Fibroblast of gingiva (primary cell): ENCODE measurements around the gene CAMTA1.

Experiments
- DNase-seq: peaks from one replicate; pipeline ENCODE4 v3.0.0-alpha.2; 2011; ENCODE audit warnings: low read depth

CAMTA1 gene

DNA sequence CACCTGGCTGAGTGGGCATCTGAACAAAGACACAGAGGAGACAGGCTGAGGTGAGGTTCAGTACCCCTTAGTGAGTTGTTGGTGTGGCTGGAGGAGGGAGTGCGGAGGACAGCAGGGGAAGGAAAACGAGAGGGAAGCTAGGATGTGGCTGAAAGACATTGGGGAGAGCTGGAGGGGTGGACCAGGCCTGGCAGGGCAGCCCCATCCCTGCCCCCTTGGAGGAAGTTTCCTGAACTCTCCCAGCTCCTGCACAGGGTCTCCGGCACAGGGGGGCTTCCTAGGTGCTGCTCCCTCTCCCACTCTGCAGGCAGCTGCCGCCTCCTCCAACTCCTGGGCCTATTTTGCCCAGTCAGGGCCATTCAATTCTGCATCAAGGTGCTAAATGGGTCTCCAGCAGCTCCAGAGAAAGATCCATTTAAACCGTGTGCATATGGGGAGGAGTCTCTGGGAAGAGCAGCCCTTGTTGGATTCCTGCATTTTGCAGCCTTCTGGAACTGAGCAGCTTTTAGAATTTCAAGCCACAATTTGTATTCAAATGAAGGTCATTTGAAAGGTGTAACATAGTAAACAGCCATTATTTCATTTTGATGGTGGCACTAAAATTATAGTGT is 193.9 kb downstream of the CAMTA1 start:
- DNase-seq, result no peak

GRCh38 chr1:6981595-6981994 is 196.3 kb downstream of the CAMTA1 start:
- no peak for DNase-seq

- DNase-seq, result no peak
Measured at GRCh38 chr1:6982443-6982842, 197.2 kb downstream of the CAMTA1 start.

GRCh38 chr1:6982860-6983259 is 197.6 kb downstream of the CAMTA1 start:
- DNase-seq, result no peak

- DNase-seq, result no peak
Measured at GRCh38 chr1:6984536-6984935, 199.3 kb downstream of the CAMTA1 start.

DNA sequence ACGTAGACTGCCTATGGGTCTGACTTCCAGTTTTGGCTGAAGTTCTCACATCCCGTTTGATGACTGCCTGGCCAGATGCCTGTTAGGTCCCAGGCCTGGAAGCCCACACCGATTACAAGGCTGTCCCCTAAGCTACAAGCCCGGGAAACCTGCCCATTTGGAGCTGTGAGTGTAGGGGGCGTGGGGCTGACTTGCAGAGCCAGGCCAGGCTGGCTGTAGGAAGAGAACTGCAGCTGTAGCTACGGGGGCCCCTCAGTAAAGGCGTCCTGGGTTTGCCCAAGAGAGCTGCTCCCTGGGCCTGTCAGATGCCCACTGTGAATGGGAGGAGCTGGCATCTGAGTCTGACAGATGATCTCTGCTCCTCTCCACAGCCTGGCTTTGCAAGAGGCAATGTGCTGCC is 199.7 kb downstream of the CAMTA1 start:
- DNase-seq, result no peak

DNA sequence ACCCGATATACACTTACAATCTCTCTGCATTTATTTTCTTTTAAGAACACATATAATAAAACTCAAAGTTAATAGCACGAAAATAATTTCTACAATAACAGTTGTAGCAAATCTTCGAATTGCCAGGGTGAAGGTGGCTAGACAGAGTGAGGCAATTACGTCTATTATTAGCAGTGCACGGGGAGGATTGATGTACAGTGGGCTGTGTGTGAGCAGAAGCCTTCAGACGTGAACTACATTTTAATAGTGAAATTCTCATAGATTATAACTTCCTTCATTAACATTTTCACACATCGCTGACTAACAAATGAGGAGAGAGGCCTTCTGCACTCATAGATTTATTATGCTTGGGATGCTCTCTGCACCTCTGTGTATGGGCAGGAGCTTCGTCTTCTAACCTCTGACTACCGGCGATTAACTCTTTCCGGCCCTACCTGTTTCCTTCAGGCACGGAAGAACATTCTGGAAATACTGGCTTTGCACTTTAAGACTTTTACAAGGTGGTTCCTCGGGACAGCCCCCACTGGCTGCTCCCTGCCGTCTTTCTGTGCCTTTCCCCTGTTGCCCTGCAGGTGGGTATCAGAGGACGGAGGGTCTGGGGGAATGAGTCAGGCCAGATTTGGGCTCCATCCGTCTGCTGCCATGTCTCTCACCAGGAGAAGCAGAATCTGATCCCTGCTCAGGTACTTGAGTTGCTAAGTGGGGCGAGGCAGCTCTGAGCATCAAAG is 200.5 kb downstream of the CAMTA1 start:
- DNase-seq, result no peak

- no peak for DNase-seq
Measured at GRCh38 chr1:6986281-6986680, 201.0 kb downstream of the CAMTA1 start.

DNA sequence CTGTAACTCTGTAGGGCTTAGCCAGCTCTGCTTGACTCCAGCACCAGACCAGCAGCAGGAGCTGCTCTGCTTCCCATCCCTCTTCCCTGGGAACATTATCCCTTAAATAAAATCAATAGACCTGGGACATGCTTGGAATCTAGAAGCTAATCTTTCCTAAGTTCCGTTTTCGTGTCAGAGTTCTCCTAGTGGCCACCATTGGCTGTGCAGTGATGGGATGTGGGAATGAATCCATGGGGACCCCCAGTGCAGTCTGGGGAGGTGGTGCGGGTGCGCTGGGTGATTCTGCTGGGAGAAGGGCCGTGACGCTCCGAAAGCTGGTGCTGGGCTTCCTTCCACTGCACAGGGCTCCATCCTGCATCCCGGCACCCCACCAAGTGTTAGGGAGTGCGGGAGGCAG is 202.7 kb downstream of the CAMTA1 start:
- DNase-seq, result no peak

DNA sequence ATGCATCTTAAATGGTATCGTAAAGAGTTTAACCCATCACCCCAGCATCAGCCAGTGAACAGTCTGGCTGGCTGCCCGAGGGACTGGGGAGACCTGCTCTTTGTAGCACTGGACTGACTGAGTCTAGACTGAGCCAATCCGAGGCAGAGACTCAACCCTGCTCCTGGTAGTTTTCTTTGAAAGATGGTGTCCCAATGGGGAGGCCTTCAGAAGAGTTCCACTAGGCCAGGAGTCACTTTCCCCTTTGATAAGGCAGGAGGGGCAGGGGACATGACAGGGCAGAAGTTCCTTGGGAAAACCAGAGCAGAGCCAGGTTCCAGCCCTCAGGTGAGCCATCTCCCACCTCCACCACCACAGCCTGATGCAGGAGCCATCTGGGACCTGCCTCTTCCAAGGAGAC is 203.5 kb downstream of the CAMTA1 start:
- DNase-seq, result no peak

DNA sequence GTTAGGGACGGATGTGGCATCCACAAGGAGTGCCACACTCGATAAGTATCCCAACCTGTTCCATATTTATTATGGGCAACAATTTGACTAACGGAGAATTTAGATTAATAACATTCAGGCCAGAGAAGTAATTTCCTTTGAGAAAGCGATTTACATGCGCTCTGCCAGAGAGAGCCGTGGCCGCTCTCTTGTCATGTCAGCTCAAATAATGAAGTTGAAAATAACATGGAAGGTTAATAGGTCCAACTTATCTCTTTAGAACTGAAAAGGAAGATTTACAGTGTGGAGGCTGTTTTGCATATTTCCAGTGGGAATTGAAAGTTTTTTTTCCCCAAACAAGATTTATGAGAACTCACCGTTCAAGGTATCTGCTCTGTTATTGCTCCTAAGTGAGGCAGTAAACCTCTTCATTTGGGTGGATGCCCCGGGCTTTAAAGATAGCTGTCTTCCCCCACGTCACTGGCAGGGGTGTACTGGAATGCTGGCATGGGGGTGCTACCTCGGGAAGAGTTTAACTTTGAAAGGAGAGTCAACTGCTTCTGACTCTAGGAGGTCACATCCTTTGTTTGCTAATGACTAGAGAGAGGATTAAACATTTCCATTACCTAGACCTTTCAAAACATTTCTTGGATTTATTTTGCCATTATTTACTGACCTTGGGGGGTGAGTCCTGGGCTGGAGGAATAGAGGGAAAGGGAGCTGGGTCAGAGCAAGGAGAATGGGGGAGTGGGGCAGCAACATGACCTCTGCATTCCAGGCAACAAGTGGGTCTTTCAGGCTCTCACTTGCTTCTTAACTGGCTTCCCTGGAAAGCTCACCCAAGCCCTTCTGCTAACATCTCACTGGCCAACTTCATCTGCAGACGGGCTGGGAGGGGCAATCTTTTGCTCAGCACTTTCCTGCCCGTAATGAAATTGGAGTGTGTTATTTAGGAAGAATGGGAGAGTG is 204.2 kb downstream of the CAMTA1 start:
- no peak for DNase-seq

DNA sequence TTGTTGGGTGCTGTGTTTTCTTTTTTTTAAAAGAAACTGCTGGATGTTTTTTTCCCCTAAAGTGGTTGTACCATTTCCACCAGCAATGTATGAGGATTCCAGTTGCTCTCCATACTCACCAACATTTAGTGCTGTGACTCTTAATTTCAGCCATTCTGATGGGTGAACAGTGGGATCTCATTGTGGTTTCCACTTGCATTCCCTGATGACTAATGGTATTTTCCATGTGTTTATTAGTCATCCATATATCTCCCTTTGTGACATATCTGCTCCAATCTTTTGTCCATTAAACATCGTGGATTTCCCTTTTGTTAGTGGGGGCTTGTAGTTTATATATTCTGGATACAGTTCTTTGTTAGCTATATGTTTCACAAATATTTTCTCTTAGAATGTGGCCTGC is 206.0 kb downstream of the CAMTA1 start:
- DNase-seq, result no peak

DNA sequence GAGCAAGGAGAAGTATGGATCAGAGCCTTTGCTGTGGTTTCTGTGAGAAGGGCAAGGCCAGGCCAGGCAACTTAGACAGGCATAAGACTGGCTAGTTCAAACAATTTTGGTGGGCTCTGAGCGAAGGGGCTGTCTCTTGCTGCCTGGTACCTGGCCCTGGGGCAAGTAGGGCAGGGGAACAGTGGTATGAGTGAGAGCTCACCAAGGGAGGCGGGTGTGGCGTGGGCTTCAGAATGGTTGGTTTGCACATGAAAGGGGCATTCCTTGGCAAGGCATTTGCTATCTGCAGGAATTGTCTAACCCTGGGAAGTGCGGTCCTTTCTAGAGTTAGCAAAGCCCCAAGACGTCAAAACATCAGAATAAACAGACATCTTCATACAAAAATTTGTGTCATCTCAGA is 210.5 kb downstream of the CAMTA1 start:
- no peak for DNase-seq

DNA sequence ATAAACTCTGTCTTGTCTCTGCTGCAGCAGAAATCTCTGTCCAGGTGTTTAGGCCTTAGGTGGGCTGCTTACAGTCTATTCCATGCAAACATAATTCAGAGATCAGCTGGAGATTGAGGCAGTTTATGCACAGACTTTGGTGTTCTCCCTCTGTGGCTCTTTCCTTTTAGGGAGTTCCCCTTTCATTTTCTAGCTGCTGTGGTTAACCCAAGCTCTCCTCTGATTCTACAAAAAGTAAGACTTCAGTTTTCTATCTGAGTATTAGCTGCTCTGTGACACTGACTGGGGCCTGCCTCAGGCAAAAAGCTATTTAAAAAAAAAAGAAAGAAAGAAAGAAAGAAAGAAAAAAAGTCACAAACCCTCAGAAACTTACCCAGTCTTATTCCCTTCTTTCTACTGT is 211.1 kb downstream of the CAMTA1 start:
- no peak for DNase-seq

GRCh38 chr1:6996866-6997265 is 211.6 kb downstream of the CAMTA1 start:
- no peak for DNase-seq

DNA sequence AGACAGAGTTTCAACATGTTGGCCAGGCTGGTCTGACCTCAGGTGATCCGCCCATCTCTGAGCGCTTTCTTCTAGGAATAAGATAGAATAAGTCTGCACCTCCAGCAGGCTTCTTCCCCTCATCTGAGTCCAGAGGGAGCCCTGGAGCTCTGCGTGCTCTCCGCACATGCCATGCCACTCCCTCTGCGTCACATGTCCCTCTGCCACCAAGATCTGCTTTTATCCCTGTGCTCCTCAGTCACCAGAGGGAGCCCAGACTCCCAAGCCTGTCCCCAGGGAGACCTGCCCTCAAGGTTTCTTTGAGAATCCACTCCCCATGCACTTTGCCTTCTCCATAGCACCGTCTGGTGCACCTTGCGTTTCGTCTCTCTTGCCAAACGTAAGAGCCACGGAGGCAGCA is 213.0 kb downstream of the CAMTA1 start:
- DNase-seq, result no peak

- no peak for DNase-seq
Measured at GRCh38 chr1:6999826-7000225, 214.6 kb downstream of the CAMTA1 start.

- DNase-seq, result no peak
Measured at GRCh38 chr1:7000720-7001119, 215.5 kb downstream of the CAMTA1 start.

DNA sequence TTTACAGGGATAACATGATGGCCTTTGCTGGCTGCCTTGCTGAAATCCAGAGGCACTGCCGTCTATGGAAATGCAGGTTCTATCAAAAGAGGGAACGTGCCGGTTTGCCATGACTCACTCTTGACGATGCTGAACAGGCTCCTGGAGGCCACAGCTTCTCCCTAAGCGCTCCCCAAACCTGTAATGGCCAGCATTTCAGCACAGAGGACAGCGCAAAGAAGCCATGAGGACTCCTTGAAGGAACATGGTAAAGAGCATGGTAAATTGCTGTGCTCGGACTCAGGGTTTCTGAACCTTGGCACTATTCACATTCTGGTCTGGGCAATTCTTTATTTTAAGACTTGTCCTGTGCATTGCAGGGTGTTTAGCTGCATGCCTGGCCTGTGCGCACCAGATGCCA is 217.5 kb downstream of the CAMTA1 start:
- no peak for DNase-seq

GRCh38 chr1:7003676-7004075 is 218.4 kb downstream of the CAMTA1 start:
- no peak for DNase-seq

GRCh38 chr1:7004181-7004580 is 218.9 kb downstream of the CAMTA1 start:
- no peak for DNase-seq

DNA sequence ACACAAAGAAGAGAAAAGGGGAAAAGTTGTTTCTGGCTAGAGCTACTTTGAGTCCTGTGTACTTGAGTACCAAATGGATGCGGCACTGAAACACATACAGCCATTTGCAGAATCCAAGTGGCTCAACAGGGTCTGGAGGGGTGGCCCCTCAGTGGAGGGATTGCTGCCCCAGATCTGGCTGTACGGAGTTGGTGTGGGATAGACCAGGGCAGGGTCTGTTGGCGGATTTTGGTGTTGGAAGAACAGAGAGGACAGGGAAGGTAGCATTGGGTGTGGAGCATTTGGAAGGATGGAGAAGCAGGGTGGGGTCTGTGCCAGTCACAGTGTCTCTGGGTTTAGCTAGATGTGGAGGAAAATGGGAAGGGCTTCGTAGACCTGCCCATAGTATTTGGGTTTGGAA is 220.5 kb downstream of the CAMTA1 start:
- DNase-seq, result no peak
